PC-9 (cell line): ENCODE results near the gene TANC2. TPM values are rescaled to one million over a fixed set of nuclear protein-coding genes. Genes with fewer than 3 reads are reported as not detected.

Experiments
- BruUV-seq: library from RNA; stranded (reverse); fragments of 400-500 nt; replicated peaks from 2 replicates; lab custom pipeline; 2021; lab: Mats Ljungman, UMichigan
- CTCF ChIA-PET: fragments of 300-600 bp; sonication (Branson Sonifier 250); formaldehyde crosslinking; loops from one replicate; lab custom pipeline; 2022; ENCODE audit warnings: antibody characterized with exemption; lab: Charles Lee
- POLR2A ChIA-PET: fragments of 300-600 bp; sonication (Branson Sonifier 250); formaldehyde crosslinking; loops from one replicate; lab custom pipeline; 2022; ENCODE audit warnings: antibody characterized with exemption; ENCODE audit not compliant: unreplicated experiment; lab: Charles Lee
- DNase-seq, 2 experiments: peaks; one replicate each; pipeline versions ENCODE4 v3.0.0 to v3.0.0-alpha.2; 2015 to 2022; ENCODE audit warnings: mixed read lengths in 1 of 2
- H2AFZ ChIP-seq: fragments of 200-600 bp; sonication (generic); 2 replicates; pipeline ENCODE4 v1.8.1; 2017; ENCODE audit warnings: antibody characterized with exemption
- H3F3A ChIP-seq: fragments of 200-600 bp; sonication (generic); 2 replicates; pipeline ENCODE4 v1.8.1; 2017; ENCODE audit warnings: antibody characterized with exemption, mild to moderate bottlenecking, low read depth; ENCODE audit not compliant: insufficient read depth
- H3K27ac ChIP-seq: fragments of 200-600 bp; sonication (generic); 2 replicates; pipeline ENCODE4 v1.6.1; 2016; ENCODE audit warnings: mixed run types
- H3K27me3 ChIP-seq: fragments of 200-600 bp; sonication (generic); 2 replicates; pipeline ENCODE4 v1.6.1; 2016; ENCODE audit warnings: low read depth, mixed run types; ENCODE audit not compliant: insufficient read depth
- H3K36me3 ChIP-seq: fragments of 200-600 bp; sonication (generic); 2 replicates; pipeline ENCODE4 v1.6.1; 2016; ENCODE audit warnings: low read depth, mixed run types
- H3K4me1 ChIP-seq: fragments of 200-600 bp; sonication (generic); replicated peaks from 2 replicates; pipeline ENCODE4 v1.6.1; 2016; ENCODE audit warnings: mixed run types; ENCODE audit not compliant: insufficient read depth
- H3K4me2 ChIP-seq: fragments of 200-600 bp; sonication (generic); 2 replicates; pipeline ENCODE4 v1.6.1; 2017; ENCODE audit warnings: mixed run types
- H3K4me3 ChIP-seq: fragments of 200-600 bp; sonication (generic); 2 replicates; pipeline ENCODE4 v1.6.1; 2016; ENCODE audit warnings: mixed run types
- H3K79me2 ChIP-seq: fragments of 200-600 bp; sonication (generic); 2 replicates; pipeline ENCODE4 v1.6.1; 2017; ENCODE audit warnings: low read depth, mixed run types
- H3K9me2 ChIP-seq: fragments of 200-600 bp; sonication (generic); 2 replicates; pipeline ENCODE4 v1.8.1; 2017; ENCODE audit warnings: mild to moderate bottlenecking; ENCODE audit not compliant: insufficient read depth
- H3K9me3 ChIP-seq: fragments of 200-600 bp; sonication (generic); 2 replicates; pipeline ENCODE4 v1.8.1; 2016; ENCODE audit warnings: low read depth; ENCODE audit not compliant: insufficient read depth
- H4K20me1 ChIP-seq: fragments of 200-600 bp; sonication (generic); 2 replicates; pipeline ENCODE4 v1.8.1; 2017; ENCODE audit not compliant: insufficient read depth
- CTCF ChIP-seq: fragments of 200-600 bp; sonication (generic); conservative IDR thresholded peaks from 2 replicates; pipeline ENCODE4 v1.6.1; 2017; ENCODE audit warnings: mixed run types, antibody characterized with exemption, mild to moderate bottlenecking, moderate library complexity
- EZH2 ChIP-seq: fragments of 200-600 bp; sonication (generic); IDR thresholded peaks from 2 replicates; pipeline ENCODE4 v1.8.0; 2017; ENCODE audit warnings: antibody characterized with exemption, low read depth
- intact Hi-C: fragments of 100-400 bp; cut with micrococcal nuclease; formaldehyde crosslinking; loops from one replicate; pipeline ENCODE4 v1.10.0; 2022; ENCODE audit not compliant: unreplicated experiment
- total RNA-seq: library from RNA; stranded (reverse); gene quantifications from 2 replicates; pipeline ENCODE4 v1.2.3, GENCODE V29; 2021

TANC2 gene
- total RNA-seq, 1 experiment from 2014 or later: 122 TPM

- CTCF ChIA-PET: no interaction called here
- no peak overlapping the region for H3K4me3 ChIP-seq
- no peak for DNase-seq
- H3K4me1 ChIP-seq: no peaks in the 10 kb centered on the region
- BruUV-seq: no TSS peak
- H3K4me2 ChIP-seq: no peak overlapping the region
- peaks cover 23% of the 10 kb centered on the region for H3F3A ChIP-seq
- POLR2A ChIA-PET: no interaction called here
- H3K36me3 ChIP-seq: peaks cover 11% of the 10 kb centered on the region; the same call in 1 of the 2 replicates
- intact Hi-C loops: no loop called here
- no peaks in the 10 kb centered on the region for H3K9me2 ChIP-seq
- TF ChIP-seq EZH2: no peak
- TF ChIP-seq CTCF: peak; percentile 48
- peaks cover 20% of the 10 kb centered on the region for H3K9me3 ChIP-seq
- H4K20me1 ChIP-seq: peaks cover 94% of the 10 kb centered on the region
- no peaks in the 10 kb centered on the region for H3K27me3 ChIP-seq
- H3K27ac ChIP-seq: no peak overlapping the region
- H2AFZ ChIP-seq: no peak overlapping the region
- peaks cover 100% of the 10 kb centered on the region for H3K79me2 ChIP-seq
Measured at GRCh38 chr17:62987136-62987535, 21.1 kb downstream of the TANC2 start.

- ChIA-PET POLR2A (no interaction called here), CTCF (no interaction called here)
- Histone ChIP-seq H3K9me3 (peaks cover 4% of the 10 kb centered on the region; the same call in 1 of the 2 replicates), H3K4me1 (no peaks in the 10 kb centered on the region; the same call in 1 of the 2 replicates), H2AFZ (no peak overlapping the region), H3F3A (peaks cover 24% of the 10 kb centered on the region), H3K4me3 (no peak overlapping the region), H3K79me2 (peaks cover 100% of the 10 kb centered on the region), H3K36me3 (peaks cover 5% of the 10 kb centered on the region; the same call in 1 of the 2 replicates), H3K27ac (no peak overlapping the region), H3K9me2 (no peaks in the 10 kb centered on the region), H3K27me3 (no peaks in the 10 kb centered on the region), H4K20me1 (peaks cover 92% of the 10 kb centered on the region), H3K4me2 (no peak overlapping the region)
- TF ChIP-seq EZH2 (no peak), CTCF (no peak)
- no peak for DNase-seq
- intact Hi-C loops: no loop called here
- BruUV-seq: no TSS peak
Measured at GRCh38 chr17:62989501-62989900, 23.5 kb downstream of the TANC2 start.

GRCh38 chr17:62994931-62995330 lies 28.9 kb downstream of the TANC2 start:
- TF ChIP-seq EZH2: no peak
- no peak for TF ChIP-seq CTCF
- intact Hi-C loops: loop anchor here (10.0 kb wide), 1 partner anchor 410 kb away; no protein-coding TSS in a partner anchor
- Histone ChIP-seq H4K20me1 (peaks cover 69% of the 10 kb centered on the region), H3K4me3 (no peak overlapping the region), H3K27me3 (no peaks in the 10 kb centered on the region), H3K9me2 (no peaks in the 10 kb centered on the region), H3K36me3 (peaks cover 16% of the 10 kb centered on the region), H3K4me2 (no peak overlapping the region), H3K9me3 (no peaks in the 10 kb centered on the region), H2AFZ (no peak overlapping the region), H3K27ac (no peak overlapping the region), H3K79me2 (peaks cover 100% of the 10 kb centered on the region), H3K4me1 (no peaks in the 10 kb centered on the region; the same call in 1 of the 2 replicates), H3F3A (peaks cover 42% of the 10 kb centered on the region; the same call in 1 of the 2 replicates)
- ChIA-PET CTCF (no interaction called here), POLR2A (no interaction called here)
- no peak for DNase-seq
- BruUV-seq: no TSS peak
